A549 (cell line): ENCODE measurements around the gene ARHGAP22. TPM values are rescaled to one million over a fixed set of nuclear protein-coding genes. Genes with fewer than 3 reads are reported as not detected.

Source experiments
- ATAC-seq, 2 experiments: fragments of 200-7000 bp in 1 of 2; fragments of >200 bp in 1 of 2; cut with Nextera tagmentation in 1 of 2; cut with Tn5 transposase in 1 of 2; 3 replicates each; pipeline versions ENCODE4 v1.8.0 to v1.9.1; 2018 to 2020; ENCODE audit warnings: mild to moderate bottlenecking in 1 of 2, moderate library complexity in 1 of 2
- CTCF ChIA-PET: fragments of 300-600 bp; sonication (Branson Sonifier 250); formaldehyde crosslinking; extraction: SDS; loops from one replicate; lab custom pipeline; 2021; ENCODE audit warnings: antibody characterized with exemption, inconsistent platforms; lab: Yijun Ruan, JAX
- POLR2A ChIA-PET: fragments of 350-600 bp; formaldehyde crosslinking; extraction: SDS; loops from one replicate; lab custom pipeline; 2021; ENCODE audit warnings: antibody characterized with exemption, inconsistent platforms; lab: Yijun Ruan, JAX
- DNase-seq, 2 experiments: peaks; one replicate each; pipeline versions ENCODE4 v3.0.0 to v3.0.0-alpha.2; 2011 to 2016; ENCODE audit warnings: low read depth in 1 of 2, low spot score in 1 of 2
- FAIRE-seq: peaks from 2 replicates; lab custom pipeline; 2011; peaks lifted over from hg19 to GRCh38; lab: Jason Lieb, UNC
- H3K27ac ChIP-seq, 2 experiments: fragments of >200 bp; sonication (Bioruptor Twin); formaldehyde crosslinking; 3 replicates each; pipeline ENCODE4 v1.5.1; 2016 to 2017
- H3K4me1 ChIP-seq: fragments of >200 bp; sonication (Bioruptor Twin); formaldehyde crosslinking; 3 replicates; pipeline ENCODE4 v1.6.1; 2016
- H3K4me2 ChIP-seq: fragments of >200 bp; sonication (Bioruptor Twin); formaldehyde crosslinking; 3 replicates; pipeline ENCODE4 v1.6.1; 2016
- H3K4me3 ChIP-seq: fragments of >200 bp; sonication (Bioruptor Twin); formaldehyde crosslinking; 3 replicates; pipeline ENCODE4 v1.5.1; 2016
- H3K9me3 ChIP-seq: fragments of >200 bp; sonication (Bioruptor Twin); formaldehyde crosslinking; 3 replicates; pipeline ENCODE4 v1.6.1; 2016
- BHLHE40 ChIP-seq: IDR thresholded peaks from 2 replicates; pipeline ENCODE4 v1.6.1; 2012; ENCODE audit warnings: low read depth, low read length, inconsistent platforms
- CHD2 ChIP-seq: fragments of 150-350 bp; IDR thresholded peaks from 2 replicates; pipeline ENCODE4 v1.6.1; 2014; ENCODE audit warnings: low read length; ENCODE audit not compliant: partially characterized antibody
- CHD4 ChIP-seq: fragments of 200-600 bp; sonication (generic); IDR thresholded peaks from 2 replicates; pipeline ENCODE4 v1.6.1; 2016; ENCODE audit warnings: antibody characterized with exemption, mild to moderate bottlenecking, borderline replicate concordance
- FOSL2 ChIP-seq, 2 experiments: fragments of 450-650 bp in 1 of 2; fragments of >200 bp in 1 of 2; sonication (Bioruptor Twin) in 1 of 2; formaldehyde crosslinking; IDR thresholded peaks; 2 replicates each; pipeline versions ENCODE4 v1.5.0 to v1.6.1; 2016 to 2020; ENCODE audit warnings: mild to moderate bottlenecking in 1 of 2, moderate library complexity in 1 of 2
- GATA3 ChIP-seq: IDR thresholded peaks from 2 replicates; pipeline ENCODE4 v1.6.1; 2012; ENCODE audit warnings: borderline replicate concordance
- HDAC2 ChIP-seq: fragments of 200-600 bp; sonication (generic); IDR thresholded peaks from 2 replicates; pipeline ENCODE4 v1.6.1; 2016
- HEYL ChIP-seq: fragments of 250-450 bp; sonication (Bioruptor Pico); IDR thresholded peaks from 2 replicates; pipeline ENCODE4 v1.8.0; 2021; ENCODE audit warnings: mild to moderate bottlenecking, moderate library complexity
- HOXA7 ChIP-seq: fragments of 250-450 bp; sonication (Bioruptor Pico); IDR thresholded peaks from 2 replicates; pipeline ENCODE4 v1.5.0; 2020; ENCODE audit warnings: mild to moderate bottlenecking, moderate library complexity
- HOXB13 ChIP-seq: fragments of 250-450 bp; sonication (Bioruptor Pico); IDR thresholded peaks from 2 replicates; pipeline ENCODE4 v1.5.0; 2020; ENCODE audit warnings: low read depth, mild to moderate bottlenecking, moderate library complexity
- JUN ChIP-seq, 2 experiments: fragments of >200 bp; sonication (Bioruptor Twin); formaldehyde crosslinking; IDR thresholded peaks; 2 replicates in 1 of 2; 3 replicates in 1 of 2; pipeline ENCODE4 v1.6.1; 2016 to 2017
- JUNB ChIP-seq: fragments of >200 bp; sonication (Bioruptor Twin); formaldehyde crosslinking; IDR thresholded peaks from 2 replicates; pipeline ENCODE4 v1.6.1; 2016
- KDM1A ChIP-seq: fragments of 200-600 bp; sonication (generic); IDR thresholded peaks from 2 replicates; pipeline ENCODE4 v1.6.1; 2016; ENCODE audit warnings: low read depth, mild to moderate bottlenecking
- KDM5A ChIP-seq: fragments of 200-600 bp; sonication (generic); IDR thresholded peaks from 2 replicates; pipeline ENCODE4 v1.6.1; 2016; ENCODE audit warnings: antibody characterized with exemption, mild to moderate bottlenecking
- MAFK ChIP-seq: fragments of 450-650 bp; IDR thresholded peaks from 2 replicates; pipeline ENCODE4 v1.6.1; 2014; ENCODE audit not compliant: partially characterized antibody
- NFE2L2 ChIP-seq: fragments of 150-350 bp; conservative IDR thresholded peaks from 2 replicates; pipeline ENCODE4 v1.6.1; 2014; ENCODE audit warnings: low read length
- PHF8 ChIP-seq: fragments of 200-600 bp; sonication (generic); IDR thresholded peaks from 2 replicates; pipeline ENCODE4 v1.6.1; 2016; ENCODE audit warnings: low read depth, mild to moderate bottlenecking, antibody characterized with exemption, moderate library complexity, borderline replicate concordance
- POLR2A ChIP-seq: IDR thresholded peaks from 2 replicates; pipeline ENCODE4 v1.6.1; 2012; ENCODE audit warnings: mild to moderate bottlenecking, low read length
- RAD21 ChIP-seq, 2 experiments: fragments of >200 bp in 1 of 2; sonication (Bioruptor Twin) in 1 of 2; formaldehyde crosslinking in 1 of 2; IDR thresholded peaks in 1 of 2; conservative IDR thresholded peaks in 1 of 2; 2 replicates in 1 of 2; 3 replicates in 1 of 2; pipeline ENCODE4 v1.6.1; 2012 to 2018; ENCODE audit warnings: inconsistent platforms in 1 of 2
- RARB ChIP-seq: fragments of 250-450 bp; sonication (Bioruptor Pico); IDR thresholded peaks from 2 replicates; pipeline ENCODE4 v1.8.0; 2021; ENCODE audit warnings: mild to moderate bottlenecking, moderate library complexity
- RCOR1 ChIP-seq: fragments of 150-350 bp; IDR thresholded peaks from 2 replicates; pipeline ENCODE4 v1.6.1; 2014; ENCODE audit warnings: antibody characterized with exemption, low read length, low read depth
- SMC3 ChIP-seq: fragments of >200 bp; sonication (Bioruptor Twin); formaldehyde crosslinking; IDR thresholded peaks from 3 replicates; pipeline ENCODE4 v1.6.1; 2018; ENCODE audit warnings: inconsistent platforms
- SREBF2 ChIP-seq: fragments of 450-650 bp; IDR thresholded peaks from 2 replicates; pipeline ENCODE4 v1.6.1; 2014; ENCODE audit warnings: mild to moderate bottlenecking, moderate library complexity
- TFCP2L1 ChIP-seq: fragments of 250-450 bp; sonication (Bioruptor Pico); IDR thresholded peaks from 2 replicates; pipeline ENCODE4 v1.5.0; 2021; ENCODE audit warnings: mild to moderate bottlenecking
- TP53 ChIP-seq: fragments of 250-450 bp; sonication (Bioruptor Pico); IDR thresholded peaks from 2 replicates; pipeline ENCODE4 v1.5.0; 2021; ENCODE audit warnings: mild to moderate bottlenecking, moderate library complexity
- ZFP36 ChIP-seq: fragments of 450-650 bp; IDR thresholded peaks from 2 replicates; pipeline ENCODE4 v1.6.1; 2014; ENCODE audit warnings: borderline replicate concordance; ENCODE audit not compliant: partially characterized antibody
- WGBS: methylation state at CpG from one replicate; pipeline ENCODE4 v1.1.6; 2017; ENCODE audit errors: missing lambda C conversion rate; 5-methylcytosine and 5-hydroxymethylcytosine counted together
- polyA plus RNA-seq, 4 experiments: library from polyadenylated mRNA; depleted of rRNA in 3 of 4; stranded (reverse); fragments of >200 nt; fragmentation: RNase III in 1 of 4; extraction: RNeasy Plus Mini Kit Qiagen cat#74134 plus additional on column Dnase treatment in 1 of 4; gene quantifications; 2 replicates in 3 of 4; 3 replicates in 1 of 4; pipeline ENCODE4 v1.2.3, GENCODE V29; 2011 to 2017
- TF ChIP-seq, protein P1 (sequence below): IDR thresholded peaks from 2 replicates; pipeline ENCODE4 v1.6.1; 2012

ARHGAP22 gene
- polyA plus RNA-seq, 2 of the 4 experiments (the other 2 are of a cell fraction) = 1.9 to 3.2 TPM

DNA sequence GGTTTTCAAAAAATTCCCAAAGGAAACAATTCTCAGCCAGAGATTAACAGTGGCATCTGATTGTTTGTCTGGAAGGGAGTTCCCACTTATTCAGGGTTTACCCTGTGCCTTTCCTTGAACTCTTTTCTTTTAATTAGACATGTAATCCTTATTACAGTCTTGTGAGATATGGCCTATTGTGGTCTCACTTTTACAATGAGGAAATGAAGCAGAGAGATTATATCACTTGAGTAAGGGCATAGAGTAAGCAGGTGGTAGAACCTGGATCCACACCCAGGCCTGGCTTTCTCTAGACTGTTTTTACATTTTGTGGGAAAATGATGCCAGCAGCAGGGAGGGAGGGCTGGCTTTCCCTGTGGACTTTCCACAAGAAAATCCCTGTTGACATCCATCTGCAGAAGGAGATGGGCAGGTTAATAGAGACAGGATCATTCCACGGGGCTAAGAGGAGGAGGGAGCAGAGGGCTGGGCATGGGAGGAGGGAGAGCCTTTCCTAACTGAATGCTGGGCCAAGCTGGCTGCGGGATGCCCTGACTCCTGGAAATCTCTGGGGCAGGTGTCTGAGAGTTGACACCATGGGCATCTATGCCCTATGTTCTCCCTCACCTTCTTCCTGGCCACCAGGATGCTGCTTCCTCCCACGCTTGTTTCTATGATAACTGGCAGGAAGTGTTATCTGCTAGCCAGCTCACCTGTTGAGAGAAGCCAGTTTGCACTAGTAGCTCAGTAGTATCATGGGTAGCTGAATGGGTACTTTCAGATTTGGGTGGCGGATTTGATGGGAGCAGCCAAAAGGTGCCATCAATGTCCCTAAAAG lies 28.7 kb upstream of the ARHGAP22 start:
- Histone ChIP-seq H3K4me1 (no peaks in the 10 kb centered on the region), H3K4me2 (no peak overlapping the region), H3K27ac (no peak overlapping the region), H3K4me3 (no peak overlapping the region), H3K9me3 (no peaks in the 10 kb centered on the region)
- ChIA-PET CTCF (interaction anchor here (3.2 kb wide), 1 partner anchor 23 kb away, joined by 22 read pairs; no protein-coding TSS in a partner anchor), POLR2A (interaction anchor here (0.5 kb wide), 1 partner anchor 16 kb away, joined by 3 read pairs; no protein-coding TSS in a partner anchor)
- DNase-seq (no peak), FAIRE-seq (no peak), ATAC-seq (no peak)
- 81% methylated on average over 4 of the region's 4 CpGs for WGBS
- TF ChIP-seq FOSL2 (IDR thresholded peaks at IDR 0.05) (no peak), FOSL2 (CRISPR knock-in tag; IDR thresholded peaks at IDR 0.05) (no peak), NFE2L2 (no peak), SMC3 (no peak), HEYL (CRISPR knock-in tag) (no peak), JUN (IDR thresholded peaks at IDR 0.05) (no peak), SREBF2 (no peak), CHD2 (no peak), MAFK (no peak)

DNA sequence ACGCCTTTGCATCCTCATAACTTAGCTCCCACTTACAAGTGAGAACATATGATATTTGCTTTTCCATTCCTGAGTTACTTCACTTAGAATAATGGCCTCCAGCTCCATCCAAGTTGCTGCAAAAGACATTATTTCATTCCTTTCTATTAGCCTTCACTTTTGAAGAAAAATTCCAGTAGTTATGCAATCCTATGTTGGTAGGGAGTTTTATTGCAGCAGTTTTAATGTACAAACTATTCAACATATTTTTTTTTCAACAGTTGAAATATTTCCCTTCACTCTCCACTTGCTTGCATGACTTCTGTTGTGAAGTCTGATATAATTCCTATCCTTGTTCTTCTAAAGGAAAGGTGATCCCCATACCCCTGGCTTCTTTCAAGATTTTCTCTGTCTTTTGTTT lies 27.3 kb upstream of the ARHGAP22 start:
- ChIA-PET POLR2A (no interaction called here), CTCF (interaction anchor here (1.5 to 3.2 kb wide), 2 partner anchors 17 to 24 kb away, joined by 4 to 22 read pairs; no protein-coding TSS in a partner anchor)
- Histone ChIP-seq H3K4me2 (no peak overlapping the region), H3K4me3 (no peak overlapping the region), H3K9me3 (no peaks in the 10 kb centered on the region), H3K4me1 (no peaks in the 10 kb centered on the region), H3K27ac (no peak overlapping the region)
- DNase-seq = no peak
- no peak for FAIRE-seq
- TF ChIP-seq TFCP2L1 (CRISPR knock-in tag) (no peak), KDM1A (no peak), SREBF2 (no peak), POLR2A (no peak), RAD21 (conservative IDR thresholded peaks at IDR 0.05 in 1 of 2, IDR thresholded peaks at IDR 0.05 in 1 of 2) (no peak), BHLHE40 (no peak)
- ATAC-seq = no peak
- 83% methylated on average over 1 of the region's 1 CpG for WGBS

DNA sequence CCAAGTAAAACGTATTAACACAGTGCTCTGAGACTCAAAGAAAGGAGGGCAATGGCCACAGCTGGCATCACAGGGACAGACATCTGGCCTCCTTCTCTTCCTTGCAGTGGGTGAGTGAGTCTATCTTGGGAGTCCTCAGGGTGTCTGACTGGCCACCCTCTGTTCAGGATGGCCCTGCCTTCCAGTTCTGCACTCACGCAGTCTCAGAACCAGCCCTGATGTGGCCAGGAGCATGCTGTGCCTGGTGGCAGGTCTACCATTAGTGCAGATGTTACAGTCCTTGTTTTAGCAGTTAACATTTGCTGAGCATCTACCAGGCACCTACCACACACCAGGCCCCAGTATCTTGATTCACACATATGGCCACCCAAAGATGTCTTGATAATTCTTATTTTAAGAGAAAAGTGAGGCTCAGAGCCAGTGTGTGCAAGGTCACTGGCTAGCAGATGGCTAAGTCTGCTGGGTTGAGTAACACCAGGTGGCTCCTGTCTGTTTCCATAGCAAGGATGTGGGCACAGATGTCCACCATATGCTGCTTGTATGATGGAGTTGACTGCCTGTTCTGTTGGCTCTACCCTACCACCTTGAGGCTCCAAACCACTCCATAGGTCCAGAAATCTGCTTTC lies 23.2 kb upstream of the ARHGAP22 start:
- no peaks in the 10 kb centered on the region for H3K9me3 ChIP-seq
- 83% methylated on average over 2 of the region's 2 CpGs for WGBS
- TF ChIP-seq HOXA7 = no peak
- no peak for TF ChIP-seq HOXB13 (CRISPR knock-in tag)
- no peak for TF ChIP-seq TP53 (CRISPR knock-in tag)
- no peak for TF ChIP-seq ZFP36
- no peak for TF ChIP-seq CHD4
- no peak for TF ChIP-seq RARB (CRISPR knock-in tag)
- TF ChIP-seq BHLHE40 = no peak
- no peak for TF ChIP-seq JUN (IDR thresholded peaks at IDR 0.05)
- TF ChIP-seq RCOR1 = no peak
- TF ChIP-seq JUNB = no peak
- TF ChIP-seq RAD21 (conservative IDR thresholded peaks at IDR 0.05 in 1 of 2, IDR thresholded peaks at IDR 0.05 in 1 of 2) = no peak
- no peak for TF ChIP-seq PHF8
- TF ChIP-seq HDAC2 = no peak
- TF ChIP-seq, protein P1, sequence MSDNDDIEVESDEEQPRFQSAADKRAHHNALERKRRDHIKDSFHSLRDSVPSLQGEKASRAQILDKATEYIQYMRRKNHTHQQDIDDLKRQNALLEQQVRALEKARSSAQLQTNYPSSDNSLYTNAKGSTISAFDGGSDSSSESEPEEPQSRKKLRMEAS = no peak
- TF ChIP-seq KDM5A = no peak
- no peak for TF ChIP-seq FOSL2 (IDR thresholded peaks at IDR 0.05)
- TF ChIP-seq FOSL2 (CRISPR knock-in tag; IDR thresholded peaks at IDR 0.05) = no peak
- no peak for TF ChIP-seq GATA3
- TF ChIP-seq CHD2 = no peak
- TF ChIP-seq, all 56 proteins: peak for 0
- H3K4me1 ChIP-seq = no peaks in the 10 kb centered on the region
- H3K4me2 ChIP-seq = no peak overlapping the region
- DNase-seq (no peak), ATAC-seq (no peak), FAIRE-seq (no peak)
- CTCF ChIA-PET = interaction anchor here (0.6 to 0.8 kb wide), 2 partner anchors 28 to 409 kb away, joined by 3 to 4 read pairs; no protein-coding TSS in a partner anchor
- no peak overlapping the region for H3K4me3 ChIP-seq
- POLR2A ChIA-PET = no interaction called here
- H3K27ac ChIP-seq = no peak overlapping the region
